H1 (cell line): Measurements from ENCODE around the gene ACTL10. TPM values are rescaled to one million over a fixed set of nuclear protein-coding genes. Genes with fewer than 3 reads are reported as not detected.

Experiments
- CTCF ChIA-PET: fragments of 300-600 bp; sonication (Branson Sonifier 250); formaldehyde crosslinking; loops from one replicate; lab custom pipeline; 2021; ENCODE audit not compliant: partially characterized antibody; lab: Charles Lee
- POLR2A ChIA-PET: fragments of 300-600 bp; sonication (Branson Sonifier 250); formaldehyde crosslinking; loops from one replicate; lab custom pipeline; 2021; ENCODE audit warnings: inconsistent platforms; ENCODE audit not compliant: partially characterized antibody; lab: Charles Lee
- DNase-seq, 2 experiments: peaks; one replicate each; pipeline versions ENCODE4 v3.0.0 to v3.0.0-alpha.2; 2010 to 2022; ENCODE audit warnings: low spot score in 2 of 2, low read depth in 1 of 2, mixed read lengths in 1 of 2
- FAIRE-seq: peaks from 2 replicates; lab custom pipeline; 2011; peaks lifted over from hg19 to GRCh38; lab: Jason Lieb, UNC
- H2AFZ ChIP-seq: 2 replicates; pipeline ENCODE4 v1.8.1; 2012; ENCODE audit warnings: low read length, inconsistent platforms
- H2AK5ac ChIP-seq: 2 replicates; pipeline ENCODE4 v1.6.1; 2013; ENCODE audit warnings: low read depth, low read length
- H2BK120ac ChIP-seq: replicated peaks from 2 replicates; pipeline ENCODE3; 2013; ENCODE audit warnings: low read depth, low read length, inconsistent platforms
- H2BK12ac ChIP-seq: 2 replicates; pipeline ENCODE4 v1.6.1; 2013; ENCODE audit warnings: low read depth, low read length
- H2BK15ac ChIP-seq: 2 replicates; pipeline ENCODE4 v1.6.1; 2013; ENCODE audit warnings: low read length
- H2BK20ac ChIP-seq: 2 replicates; pipeline ENCODE4 v1.6.1; 2013; ENCODE audit warnings: low read length
- H2BK5ac ChIP-seq: 2 replicates; pipeline ENCODE4 v1.6.1; 2013; ENCODE audit warnings: low read depth, low read length
- H3K14ac ChIP-seq: 2 replicates; pipeline ENCODE4 v1.6.1; 2013; ENCODE audit warnings: inconsistent platforms; ENCODE audit not compliant: insufficient read length
- H3K18ac ChIP-seq: 2 replicates; pipeline ENCODE4 v1.6.1; 2013; ENCODE audit warnings: low read length; ENCODE audit errors: extremely low read depth
- H3K23ac ChIP-seq: 2 replicates; pipeline ENCODE4 v1.6.1; 2013; ENCODE audit warnings: inconsistent platforms; ENCODE audit not compliant: insufficient read length
- H3K23me2 ChIP-seq: 2 replicates; pipeline ENCODE4 v1.6.1; 2013; ENCODE audit warnings: low read depth, low read length
- H3K27ac ChIP-seq: 2 replicates; pipeline ENCODE4 v1.6.1; 2011; ENCODE audit warnings: low read depth, low read length, inconsistent platforms
- H3K27me3 ChIP-seq, 4 experiments: replicated peaks in 1 of 4; 1 replicate in 1 of 4; 2 replicates in 3 of 4; pipeline versions ENCODE4 v1.6.1 to v1.8.1; 2011 to 2013; ENCODE audit warnings: low read length in 3 of 4, mild to moderate bottlenecking in 3 of 4, inconsistent platforms in 2 of 4, mixed read lengths in 2 of 4, moderate library complexity in 1 of 4; ENCODE audit not compliant: control insufficient read depth in 3 of 4, insufficient read depth in 3 of 4; ENCODE audit errors: extremely low read depth in 1 of 4
- H3K36me3 ChIP-seq, 4 experiments: 2 replicates each; pipeline versions ENCODE4 v1.6.1 to v1.8.1; 2011 to 2013; ENCODE audit warnings: mild to moderate bottlenecking in 4 of 4, low read length in 3 of 4, moderate library complexity in 2 of 4, control low read depth in 1 of 4, inconsistent platforms in 1 of 4; ENCODE audit not compliant: insufficient read depth in 4 of 4, control insufficient read depth in 2 of 4
- H3K4ac ChIP-seq: replicated peaks from 2 replicates; pipeline ENCODE3; 2013; ENCODE audit warnings: low read length, low read depth, mixed read lengths, inconsistent platforms; ENCODE audit not compliant: insufficient read length
- H3K4me1 ChIP-seq, 4 experiments: replicated peaks in 1 of 4; 1 replicate in 1 of 4; 2 replicates in 3 of 4; pipeline versions ENCODE4 v1.6.1 to v1.8.1; 2011 to 2013; ENCODE audit warnings: low read length in 3 of 4, inconsistent platforms in 2 of 4, mixed read lengths in 1 of 4; ENCODE audit not compliant: insufficient read depth in 4 of 4, control insufficient read depth in 3 of 4
- H3K4me2 ChIP-seq, 2 experiments: 2 replicates each; pipeline versions ENCODE4 v1.6.1 to v1.8.1; 2011 to 2013; ENCODE audit warnings: low read depth in 2 of 2, low read length in 2 of 2, control low read depth in 1 of 2, inconsistent platforms in 1 of 2, mild to moderate bottlenecking in 1 of 2; ENCODE audit not compliant: insufficient read depth in 1 of 2
- H3K4me3 ChIP-seq, 4 experiments: fragments of 200-600, 300-600 bp in 1 of 4; sonication (generic), shearing (Covaris generic), sonication (Bioruptor Twin) in 1 of 4; 2 replicates each; pipeline versions ENCODE4 v1.5.1 to v1.8.1; 2011 to 2016; ENCODE audit warnings: low read length in 4 of 4, low read depth in 3 of 4, control low read depth in 2 of 4, inconsistent platforms in 2 of 4, mild to moderate bottlenecking in 2 of 4, mixed read lengths in 1 of 4, moderate library complexity in 1 of 4; ENCODE audit not compliant: insufficient read depth in 2 of 4; ENCODE audit errors: extremely low read depth in 1 of 4
- H3K56ac ChIP-seq: replicated peaks from 2 replicates; pipeline ENCODE3; 2013; ENCODE audit warnings: low read depth, mild to moderate bottlenecking, mixed read lengths, low read length, inconsistent platforms; ENCODE audit not compliant: insufficient read length
- H3K79me1 ChIP-seq: 2 replicates; pipeline ENCODE4 v1.6.1; 2013; ENCODE audit warnings: low read depth, low read length, control low read depth
- H3K79me2 ChIP-seq, 2 experiments: 2 replicates each; pipeline versions ENCODE4 v1.6.1 to v1.8.1; 2012 to 2013; ENCODE audit warnings: low read length in 2 of 2, mild to moderate bottlenecking in 2 of 2, inconsistent platforms in 1 of 2; ENCODE audit not compliant: insufficient read depth in 2 of 2, control insufficient read depth in 1 of 2
- H3K9ac ChIP-seq, 4 experiments: replicated peaks in 1 of 4; 1 replicate in 1 of 4; 2 replicates in 3 of 4; pipeline versions ENCODE4 v1.6.1 to v1.8.1; 2011 to 2013; ENCODE audit warnings: low read depth in 3 of 4, low read length in 3 of 4, control low read depth in 2 of 4, mild to moderate bottlenecking in 2 of 4, moderate library complexity in 2 of 4, inconsistent platforms in 1 of 4; ENCODE audit errors: extremely low read depth in 1 of 4
- H3K9me3 ChIP-seq, 2 experiments: 2 replicates each; pipeline versions ENCODE4 v1.6.1 to v1.8.1; 2012 to 2013; ENCODE audit warnings: mild to moderate bottlenecking in 2 of 2, moderate library complexity in 2 of 2, control low read depth in 1 of 2, inconsistent platforms in 1 of 2, low read depth in 1 of 2, low read length in 1 of 2, mixed read lengths in 1 of 2; ENCODE audit not compliant: insufficient read depth in 2 of 2
- H4K20me1 ChIP-seq, 2 experiments: replicated peaks in 1 of 2; 2 replicates each; pipeline versions ENCODE3 to v1.8.1; 2011 to 2013; ENCODE audit warnings: inconsistent platforms in 2 of 2, low read length in 2 of 2, mild to moderate bottlenecking in 1 of 2; ENCODE audit not compliant: insufficient read depth in 2 of 2, control insufficient read depth in 1 of 2
- H4K5ac ChIP-seq: 2 replicates; pipeline ENCODE4 v1.6.1; 2013; ENCODE audit warnings: low read length, low read depth, mixed read lengths, inconsistent platforms; ENCODE audit not compliant: insufficient read length
- H4K8ac ChIP-seq: 2 replicates; pipeline ENCODE4 v1.8.0; 2013; ENCODE audit warnings: mild to moderate bottlenecking, moderate library complexity, low read length, inconsistent platforms; ENCODE audit not compliant: insufficient read depth; ENCODE audit errors: extremely low read depth
- H4K91ac ChIP-seq: replicated peaks from 2 replicates; pipeline ENCODE3; 2013; ENCODE audit warnings: low read length, mixed read lengths, inconsistent platforms; ENCODE audit not compliant: insufficient read length
- POLR2AphosphoS5 ChIP-seq: IDR thresholded peaks from 2 replicates; pipeline ENCODE4 v1.6.1; 2011; ENCODE audit warnings: low read depth, low read length
- RNF2 ChIP-seq: fragments of 200-900, 300-1000 bp; sonication (generic); IDR thresholded peaks from 2 replicates; pipeline ENCODE4 v1.7.1; 2016; ENCODE audit warnings: borderline replicate concordance, low read depth, mild to moderate bottlenecking, antibody characterized with exemption, low read length; ENCODE audit not compliant: poor library complexity, severe bottlenecking; ENCODE audit errors: missing control alignments
- ZNF274 ChIP-seq: IDR thresholded peaks from 2 replicates; pipeline ENCODE4 v1.7.0; 2012; ENCODE audit warnings: low read length, borderline replicate concordance; ENCODE audit errors: extremely low read depth
- WGBS, 2 experiments: shearing (Covaris generic) in 1 of 2; methylation state at CpG; one replicate each; pipeline versions ENCODE4 v1.1.6 to v1.1.7; 2013 to 2015; ENCODE audit warnings: low lambda C conversion rate in 2 of 2, mixed read lengths in 2 of 2, inconsistent platforms in 1 of 2, low coverage in 1 of 2, missing lambda C conversion rate in 1 of 2; ENCODE audit not compliant: insufficient replicate concordance in 2 of 2, insufficient coverage in 1 of 2, insufficient read length in 1 of 2; ENCODE audit errors: extremely low coverage in 1 of 2, missing lambda C conversion rate in 1 of 2; 5-methylcytosine and 5-hydroxymethylcytosine counted together
- polyA plus RNA-seq, 7 experiments: library from polyadenylated mRNA; depleted of rRNA in 3 of 7; stranded (reverse) in 5 of 7; unstranded in 2 of 7; fragments of >200 nt in 5 of 7; fragments of 200-250 nt in 2 of 7; gene quantifications; 1 replicate in 5 of 7; 2 replicates in 1 of 7; 4 replicates in 1 of 7; pipeline versions ENCODE4 v1.2.1 to v1.2.3, GENCODE V29; 2011 to 2013; ENCODE audit warnings: missing spikeins in 2 of 7, mixed read lengths in 2 of 7
- total RNA-seq: library from RNA; stranded (reverse); fragmentation: NEBNext Ultra II Directional; extraction: Animal tissue kit (Norgen Biotek cat#: 25700); gene quantifications from 2 replicates; pipeline ENCODE4 v1.2.1, GENCODE V29; 2021

The ACTL10 gene
- total and polyA plus RNA-seq, 2 of the 8 experiments (the other 6 are each of a cell fraction or from before 2014, with no cell fraction given), result 0.26 TPM; not detected in 1

DNA sequence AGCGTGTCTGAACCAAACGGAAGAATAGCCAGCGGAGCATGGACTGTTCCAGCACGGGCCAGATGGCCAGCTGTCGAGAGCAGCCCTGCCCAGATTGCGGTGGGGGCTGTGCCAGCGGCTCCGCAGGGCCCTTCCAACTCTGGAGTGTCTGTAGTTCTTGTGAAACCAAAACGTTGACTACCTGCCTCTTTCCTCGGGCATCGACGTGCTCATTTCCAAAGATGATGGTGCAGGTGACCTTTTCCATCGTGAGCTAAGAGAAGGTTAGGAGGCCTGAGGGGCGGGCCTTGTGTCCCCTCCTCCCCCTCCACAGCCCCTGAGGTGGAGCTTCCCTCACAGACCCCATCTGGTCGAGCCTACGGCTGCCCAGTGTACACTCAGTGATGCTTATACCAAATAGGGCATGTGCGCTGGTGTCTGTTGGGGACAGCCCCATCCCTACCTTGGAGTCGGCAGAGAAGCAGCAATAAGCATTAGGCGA is 17.5 kb upstream of the ACTL10 start:
- CTCF ChIA-PET, result interaction anchor here (0.7 to 1.6 kb wide), 4 partner anchors 11 to 215 kb away, joined by 3 to 5 read pairs (median 3); no protein-coding TSS in a partner anchor
- Histone ChIP-seq H3K27me3 (no peaks in the 10 kb centered on the region), H2BK120ac (no peak overlapping the region), H2BK12ac (no peak overlapping the region), H2BK20ac (no peak overlapping the region), H3K9ac (no peak overlapping the region), H3K79me2 (no peaks in the 10 kb centered on the region), H2BK5ac (no peak overlapping the region), H3K14ac (no peak overlapping the region), H4K20me1 (peaks cover 0 to 4% of the 10 kb centered on the region in 2 experiments), H3K4ac (no peak overlapping the region), H2BK15ac (no peak overlapping the region), H3K27ac (no peak overlapping the region), H4K5ac (no peak overlapping the region), H3K4me1 (peaks cover 0 to 9% (median under 1%) of the 10 kb centered on the region in 4 experiments; a peak in 4 of 7 replicates), H3K36me3 (peaks cover 0 to 11% (median 0%) of the 10 kb centered on the region in 4 experiments; a peak in 2 of 8 replicates), H4K8ac (no peak overlapping the region; the same call in 1 of the 2 replicates), H3K9me3 (no peaks in the 10 kb centered on the region), H4K91ac (no peak overlapping the region), H3K18ac (no peak overlapping the region), H3K4me2 (no peak overlapping the region), H3K4me3 (no peak overlapping the region), H2AK5ac (no peak overlapping the region), H2AFZ (no peak overlapping the region), H3K23ac (no peak overlapping the region), H3K23me2 (no peaks in the 10 kb centered on the region), H3K79me1 (no peaks in the 10 kb centered on the region), H3K56ac (no peak overlapping the region)
- no peak for FAIRE-seq
- POLR2A ChIA-PET, result interaction anchor here (0.9 kb wide), 1 partner anchor 15 kb away, joined by 3 read pairs; no protein-coding TSS in a partner anchor
- WGBS, 2 experiments, result 88% methylated on average over 19 of the region's 19 CpGs; no CpG with 5 or more reads in 1 of the 2 experiments
- TF ChIP-seq ZNF274 (no peak), RNF2 (no peak), POLR2AphosphoS5 (0 out of 2 replicates have a peak, but pooled peaks have one; percentile 26)
- no peak for DNase-seq
